ENCODE data around the gene PROZ.

Gene PROZ

GRCh38 chr13:113124211-113124970 is 34.1 kb upstream of the PROZ start:
- peaks cover 18 to 27% of the 10 kb centered on the region in 2 experiments for H3K27me3 ChIP-seq (ENCODE audit: control insufficient read depth in 1 of 2, insufficient read depth in 1 of 2, low read length in 2 of 2)
- H3K9me3 ChIP-seq (ENCODE audit: control insufficient read depth, low read length): no peaks in the 10 kb centered on the region
- H3K36me3 ChIP-seq (ENCODE audit: control insufficient read depth in 1 of 2, insufficient read depth in 2 of 2, low read depth in 1 of 2, low read length in 2 of 2): peaks cover 0 to 3% of the 10 kb centered on the region in 2 experiments
- H3K23ac ChIP-seq (ENCODE audit: low read length in 2 of 2): no peak overlapping the region
- no peak overlapping the region for H3K18ac ChIP-seq (ENCODE audit: low read depth in 1 of 2, low read length in 2 of 2)
- no peak overlapping the region for H3K4me2 ChIP-seq (ENCODE audit: low read length, poor library complexity, severe bottlenecking)
- no peak for DNase-seq
- WGBS: 94% methylated on average over 19 of the region's 19 CpGs
- no peak overlapping the region for H2BK5ac ChIP-seq (ENCODE audit: low read depth, low read length, poor library complexity, severe bottlenecking)
- H2AFZ ChIP-seq (ENCODE audit: low read depth, low read length): no peak overlapping the region
- H3K27ac ChIP-seq (ENCODE audit: low read length, poor library complexity, severe bottlenecking): no peak overlapping the region
- H3K79me1 ChIP-seq (replicated peaks; ENCODE audit: low read length, poor library complexity, severe bottlenecking): no peaks in the 10 kb centered on the region
- no peak overlapping the region for H4K8ac ChIP-seq (ENCODE audit: low read length)
- no peak overlapping the region for H2BK120ac ChIP-seq (ENCODE audit: low read depth, low read length)
- H3K9ac ChIP-seq (ENCODE audit: low read length): no peak overlapping the region
- no peak overlapping the region for H2BK12ac ChIP-seq (ENCODE audit: low read length in 2 of 2)
- peaks cover 9% of the 10 kb centered on the region for H3K4me1 ChIP-seq (ENCODE audit: control insufficient read depth, insufficient read depth, low read depth, low read length)
- no peak overlapping the region for H3K4me3 ChIP-seq (ENCODE audit: insufficient read depth in 1 of 2, low read depth in 1 of 2, low read length in 2 of 2)
- no peak overlapping the region for H3K14ac ChIP-seq (ENCODE audit: low read length in 2 of 2)
- no peak overlapping the region for H2AK5ac ChIP-seq (ENCODE audit: low read length, severe bottlenecking)
- no peak overlapping the region for H2BK15ac ChIP-seq (ENCODE audit: low read depth, poor library complexity, severe bottlenecking)
- H3K4ac ChIP-seq (ENCODE audit: low read depth in 1 of 2, low read length in 2 of 2): no peak overlapping the region
- H4K91ac ChIP-seq (ENCODE audit: low read length): no peak overlapping the region

- Histone ChIP-seq H3K9me3 (ENCODE audit: control insufficient read depth, low read length) (no peaks in the 10 kb centered on the region), H3K9ac (ENCODE audit: low read length) (no peak overlapping the region), H2BK12ac (ENCODE audit: low read length in 2 of 2) (no peak overlapping the region), H2AK5ac (ENCODE audit: low read length, severe bottlenecking) (no peak overlapping the region), H3K4ac (ENCODE audit: low read depth in 1 of 2, low read length in 2 of 2) (no peak overlapping the region), H3K23ac (ENCODE audit: low read length in 2 of 2) (no peak overlapping the region), H3K27me3 (ENCODE audit: control insufficient read depth in 1 of 2, insufficient read depth in 1 of 2, low read length in 2 of 2) (peaks cover 14 to 15% of the 10 kb centered on the region in 2 experiments), H3K4me3 (ENCODE audit: insufficient read depth in 1 of 2, low read depth in 1 of 2, low read length in 2 of 2) (no peak overlapping the region), H3K14ac (ENCODE audit: low read length in 2 of 2) (no peak overlapping the region), H2BK5ac (ENCODE audit: low read depth, low read length, poor library complexity, severe bottlenecking) (no peak overlapping the region), H2BK15ac (ENCODE audit: low read depth, poor library complexity, severe bottlenecking) (no peak overlapping the region), H3K4me2 (ENCODE audit: low read length, poor library complexity, severe bottlenecking) (no peak overlapping the region), H3K27ac (ENCODE audit: low read length, poor library complexity, severe bottlenecking) (no peak overlapping the region), H2AFZ (ENCODE audit: low read depth, low read length) (no peak overlapping the region), H2BK120ac (ENCODE audit: low read depth, low read length) (no peak overlapping the region), H3K36me3 (ENCODE audit: control insufficient read depth in 1 of 2, insufficient read depth in 2 of 2, low read depth in 1 of 2, low read length in 2 of 2) (peaks cover 0 to 8% of the 10 kb centered on the region in 2 experiments), H3K4me1 (ENCODE audit: control insufficient read depth, insufficient read depth, low read depth, low read length) (peaks cover 9% of the 10 kb centered on the region), H3K79me1 (replicated peaks; ENCODE audit: low read length, poor library complexity, severe bottlenecking) (no peaks in the 10 kb centered on the region), H4K91ac (ENCODE audit: low read length) (no peak overlapping the region), H4K8ac (ENCODE audit: low read length) (no peak overlapping the region), H3K18ac (ENCODE audit: low read depth in 1 of 2, low read length in 2 of 2) (no peak overlapping the region)
- DNase-seq: no peak
- WGBS: 89% methylated on average over 18 of the region's 19 CpGs
Measured at GRCh38 chr13:113125506-113126264, 32.8 kb upstream of the PROZ start.

DNA sequence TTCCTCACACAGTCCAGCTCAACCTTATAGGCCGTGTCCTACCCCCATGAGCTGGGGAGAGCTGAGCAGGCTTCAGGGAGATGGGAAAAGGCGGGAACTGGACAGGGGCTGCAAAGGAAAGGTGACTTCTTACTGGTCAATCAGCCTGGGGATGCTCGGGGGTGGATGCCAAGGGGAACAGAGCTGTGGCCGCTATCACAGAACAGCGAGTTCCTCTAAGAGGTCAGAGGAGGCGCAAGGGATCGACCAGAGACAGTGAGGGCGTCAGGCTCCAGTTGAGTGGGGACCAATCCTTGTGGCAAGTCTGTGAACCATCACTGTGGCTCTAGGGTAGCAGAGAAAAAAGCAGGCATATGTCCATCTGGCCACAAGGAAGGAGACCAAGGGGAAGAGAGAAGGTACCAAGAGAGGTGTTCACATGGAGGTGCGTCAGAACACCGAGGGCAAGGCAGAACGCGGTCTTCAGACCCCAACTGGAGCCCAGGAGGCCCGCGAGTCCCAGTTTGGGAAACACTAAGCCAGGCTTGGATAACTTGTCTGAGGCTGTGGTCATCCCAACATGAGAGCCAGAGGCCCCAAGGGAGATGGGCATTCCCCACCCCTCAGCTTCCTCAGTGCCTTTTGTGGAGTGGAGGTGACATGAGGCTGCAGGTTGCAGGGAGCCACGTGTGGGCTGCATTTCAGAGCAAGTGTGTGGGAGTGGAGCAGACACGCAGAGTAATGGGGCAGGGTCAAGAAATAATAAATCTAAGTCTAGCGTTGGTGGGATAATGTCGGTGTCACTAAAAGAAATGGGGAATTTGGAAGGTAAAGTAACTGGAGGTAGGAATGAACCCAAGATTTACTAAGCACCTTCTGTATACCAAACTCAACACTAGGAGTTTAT is 31.9 kb upstream of the PROZ start:
- DNase-seq: no peak
- Histone ChIP-seq H3K36me3 (ENCODE audit: control insufficient read depth in 1 of 2, insufficient read depth in 2 of 2, low read depth in 1 of 2, low read length in 2 of 2) (peaks cover 0 to 8% of the 10 kb centered on the region in 2 experiments), H2AK5ac (ENCODE audit: low read length, severe bottlenecking) (no peak overlapping the region), H3K23ac (ENCODE audit: low read length in 2 of 2) (no peak overlapping the region), H3K14ac (ENCODE audit: low read length in 2 of 2) (no peak overlapping the region), H3K4ac (ENCODE audit: low read depth in 1 of 2, low read length in 2 of 2) (no peak overlapping the region), H2BK15ac (ENCODE audit: low read depth, poor library complexity, severe bottlenecking) (no peak overlapping the region), H3K27me3 (ENCODE audit: control insufficient read depth in 1 of 2, insufficient read depth in 1 of 2, low read length in 2 of 2) (peaks cover 12 to 21% of the 10 kb centered on the region in 2 experiments), H4K91ac (ENCODE audit: low read length) (no peak overlapping the region), H3K27ac (ENCODE audit: low read length, poor library complexity, severe bottlenecking) (no peak overlapping the region), H2BK5ac (ENCODE audit: low read depth, low read length, poor library complexity, severe bottlenecking) (no peak overlapping the region), H3K9me3 (ENCODE audit: control insufficient read depth, low read length) (no peaks in the 10 kb centered on the region), H3K4me1 (ENCODE audit: control insufficient read depth, insufficient read depth, low read depth, low read length) (peaks cover 9% of the 10 kb centered on the region), H3K9ac (ENCODE audit: low read length) (no peak overlapping the region), H2AFZ (ENCODE audit: low read depth, low read length) (no peak overlapping the region), H3K4me2 (ENCODE audit: low read length, poor library complexity, severe bottlenecking) (no peak overlapping the region), H3K79me1 (replicated peaks; ENCODE audit: low read length, poor library complexity, severe bottlenecking) (no peaks in the 10 kb centered on the region), H3K18ac (ENCODE audit: low read depth in 1 of 2, low read length in 2 of 2) (no peak overlapping the region), H2BK12ac (ENCODE audit: low read length in 2 of 2) (no peak overlapping the region), H2BK120ac (ENCODE audit: low read depth, low read length) (no peak overlapping the region), H4K8ac (ENCODE audit: low read length) (no peak overlapping the region), H3K4me3 (ENCODE audit: insufficient read depth in 1 of 2, low read depth in 1 of 2, low read length in 2 of 2) (no peak overlapping the region)
- 86% methylated on average over 16 of the region's 18 CpGs for WGBS
